GM21619 (cell line): ENCODE results near the gene NEBL.

Experiments used
- ATAC-seq: cut with Tn5 transposase; IDR thresholded peaks from one replicate; pipeline ENCODE4 v1.9.1; 2021; ENCODE audit not compliant: unreplicated experiment

The NEBL gene

DNA sequence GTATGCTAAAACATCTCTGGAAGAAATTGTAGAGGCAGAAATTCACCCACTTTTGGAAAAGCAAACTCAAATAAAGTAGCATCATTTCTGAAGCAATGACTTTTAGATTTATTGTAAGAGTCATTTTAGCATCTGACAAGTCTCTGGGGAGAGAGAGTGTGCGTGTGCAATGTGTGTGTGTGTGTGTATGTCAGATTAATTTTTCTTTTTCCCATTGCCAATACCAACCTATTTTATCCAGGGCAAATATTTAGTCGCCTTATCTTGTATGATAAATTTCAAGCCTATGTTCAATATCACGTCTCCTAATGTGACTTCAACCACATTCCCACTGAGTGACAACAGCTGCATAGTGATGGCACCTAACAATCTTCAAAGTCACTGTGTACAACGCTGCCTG is 101.7 kb downstream of the NEBL start:
- ATAC-seq, result no peak

DNA sequence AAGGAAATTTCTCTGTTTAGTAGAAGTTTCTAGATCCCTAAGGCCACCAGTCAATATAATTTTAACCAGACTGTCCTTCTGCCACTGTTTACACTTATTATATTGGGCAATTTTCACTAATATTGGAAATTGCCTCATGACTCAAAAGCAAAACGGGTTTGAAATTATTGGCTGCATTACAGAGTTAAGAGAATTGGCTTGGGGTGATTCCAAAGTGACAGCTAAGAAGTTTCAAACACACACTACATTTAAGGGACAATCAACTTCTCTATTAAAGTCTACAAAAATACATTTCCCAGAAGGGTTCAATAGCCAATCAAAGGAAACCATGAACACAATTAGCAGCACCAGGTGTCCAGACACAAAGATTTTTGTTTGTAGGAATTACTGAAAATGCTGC is 111.9 kb downstream of the NEBL start:
- no peak for ATAC-seq

DNA sequence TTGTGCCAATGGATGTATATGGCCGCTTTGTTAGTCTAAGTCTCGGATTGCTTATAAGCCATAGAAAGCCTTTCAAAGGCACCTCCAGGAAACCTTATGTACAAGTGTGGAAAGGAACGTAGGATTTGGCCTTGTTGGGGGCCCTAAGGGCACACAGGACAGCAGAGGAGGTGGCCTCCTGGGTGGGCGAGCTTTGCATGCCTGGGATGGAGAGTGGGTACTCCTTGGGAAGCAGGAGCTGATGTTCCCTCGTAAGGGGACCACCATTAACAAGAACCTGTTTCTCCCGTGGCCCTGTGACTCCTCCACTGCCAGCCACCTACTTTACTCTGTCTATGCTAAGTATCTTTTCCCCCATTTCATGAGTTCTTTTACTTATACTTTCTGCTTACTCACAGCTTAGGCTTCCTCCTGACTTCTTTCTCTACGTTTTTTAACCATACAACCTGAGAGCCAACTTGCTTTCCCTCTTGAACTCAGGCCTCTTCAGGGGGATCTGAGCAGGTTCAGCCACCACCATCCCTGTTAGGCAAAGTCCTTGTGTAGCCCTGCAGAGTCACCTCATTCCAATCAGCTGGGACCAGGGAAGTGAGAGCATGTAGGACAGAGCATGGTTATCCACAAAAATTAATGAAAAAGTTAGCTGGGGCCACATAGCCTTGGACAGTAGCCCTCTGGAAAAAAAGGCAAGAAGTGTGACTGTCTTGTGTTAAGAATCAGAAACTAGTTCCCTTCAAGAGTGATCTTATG is 118.9 kb downstream of the NEBL start:
- ATAC-seq, result no peak

DNA sequence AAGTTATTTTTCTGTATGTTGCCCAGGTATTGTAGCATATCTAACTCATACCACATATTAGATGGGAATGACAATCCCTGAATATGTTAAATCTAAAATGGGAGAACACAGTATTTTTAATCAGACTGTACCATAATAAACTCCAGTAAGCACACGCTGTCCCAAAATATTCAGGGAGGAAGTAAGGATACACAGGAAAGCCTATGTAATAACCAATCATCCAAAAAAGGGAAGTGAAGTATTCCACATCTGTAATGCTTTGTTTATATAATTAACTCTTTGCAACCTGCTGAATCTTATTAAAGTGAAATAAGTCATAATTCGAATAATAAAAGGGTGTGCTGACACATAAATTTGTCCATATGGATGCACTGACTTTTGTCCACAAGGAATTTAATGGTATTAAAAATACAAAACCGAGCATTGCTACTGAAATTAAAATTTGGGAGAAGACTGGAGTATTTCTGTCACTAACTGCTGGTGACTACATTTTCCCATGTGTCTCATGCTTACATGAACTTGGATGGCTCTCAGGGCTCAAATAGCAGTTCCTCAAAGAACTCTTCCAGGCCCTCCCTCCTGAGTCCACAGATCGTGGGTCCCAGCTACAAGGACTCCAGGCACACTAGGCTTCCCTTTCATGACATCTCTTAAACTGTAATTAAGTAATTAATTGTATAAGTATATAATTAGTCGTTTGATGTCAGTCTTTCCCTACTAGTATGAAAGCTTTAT is 120.6 kb downstream of the NEBL start:
- no peak for ATAC-seq

DNA sequence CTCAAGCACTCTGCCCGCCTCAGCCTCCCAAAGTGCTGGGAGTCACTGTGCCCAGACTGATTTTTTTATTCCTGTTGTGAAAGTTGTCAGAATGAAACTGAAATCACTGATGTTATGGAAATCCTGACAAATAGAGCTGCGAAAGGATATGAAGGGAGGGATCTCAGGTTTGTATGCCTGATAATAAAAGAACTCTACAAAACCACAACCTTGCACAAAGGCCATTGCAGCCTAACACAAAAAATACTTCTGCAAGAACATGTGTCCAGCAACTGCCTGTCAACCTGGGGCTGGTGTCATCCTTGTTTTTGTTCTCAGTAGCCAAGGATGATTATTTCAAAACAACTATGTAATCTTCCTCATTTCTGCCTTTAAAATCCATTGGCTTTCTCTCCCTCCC is 126.1 kb downstream of the NEBL start:
- no peak for ATAC-seq

DNA sequence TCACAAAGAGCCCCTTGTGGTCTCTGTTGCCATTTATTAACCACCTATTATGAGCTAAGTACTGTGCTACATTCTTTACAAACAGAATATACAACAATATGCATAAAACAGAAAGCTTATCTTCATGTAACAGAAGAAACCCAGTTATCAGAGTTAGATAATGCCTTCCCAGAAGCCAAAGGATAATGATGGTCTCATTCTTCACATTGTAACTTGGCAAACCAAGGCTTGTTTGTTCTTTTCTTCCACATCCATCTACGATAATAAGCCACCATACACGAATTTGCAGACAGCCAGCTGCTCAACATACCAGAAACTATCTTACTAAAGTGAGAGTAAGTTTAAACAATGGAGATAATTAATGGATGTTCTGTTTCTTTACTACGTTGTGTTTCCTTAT is 127.6 kb downstream of the NEBL start:
- ATAC-seq, result no peak

DNA sequence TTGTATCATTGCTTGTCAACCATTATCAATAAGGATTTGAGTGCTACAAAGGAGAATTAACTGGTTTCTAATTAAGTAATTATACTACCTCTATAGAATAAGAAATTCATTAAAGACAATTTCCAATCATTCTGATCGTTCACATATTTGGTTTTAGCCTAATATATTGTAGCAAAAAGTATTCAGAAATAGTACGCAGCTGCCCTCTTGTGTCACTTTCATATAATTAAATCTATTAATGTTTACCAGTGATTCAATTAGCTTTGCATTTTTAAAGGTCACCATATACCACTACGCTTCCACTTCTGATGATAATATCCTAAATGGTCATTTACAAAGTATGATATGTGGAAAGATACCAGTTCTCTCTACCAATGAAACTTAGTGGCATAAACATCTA is 128.3 kb downstream of the NEBL start:
- ATAC-seq, result no peak

DNA sequence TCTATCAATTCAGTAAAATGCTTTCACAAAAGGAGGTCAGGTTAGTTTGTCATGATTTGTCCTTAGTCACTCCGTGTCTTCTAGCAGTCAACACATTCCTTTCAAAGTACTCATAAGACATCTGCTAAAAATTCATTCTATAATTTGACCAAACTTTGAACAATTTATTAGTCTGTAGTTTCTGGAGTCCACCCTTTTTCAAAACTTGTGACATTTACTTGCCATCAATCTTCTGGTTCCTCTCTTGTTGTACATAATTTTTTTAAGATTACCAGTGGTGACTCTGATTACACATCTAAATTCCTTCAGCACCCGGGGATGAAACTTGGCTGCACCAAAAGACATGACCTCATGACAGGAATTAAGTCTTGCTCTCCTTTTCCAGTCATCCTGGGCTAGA is 130.1 kb downstream of the NEBL start:
- ATAC-seq, result no peak

DNA sequence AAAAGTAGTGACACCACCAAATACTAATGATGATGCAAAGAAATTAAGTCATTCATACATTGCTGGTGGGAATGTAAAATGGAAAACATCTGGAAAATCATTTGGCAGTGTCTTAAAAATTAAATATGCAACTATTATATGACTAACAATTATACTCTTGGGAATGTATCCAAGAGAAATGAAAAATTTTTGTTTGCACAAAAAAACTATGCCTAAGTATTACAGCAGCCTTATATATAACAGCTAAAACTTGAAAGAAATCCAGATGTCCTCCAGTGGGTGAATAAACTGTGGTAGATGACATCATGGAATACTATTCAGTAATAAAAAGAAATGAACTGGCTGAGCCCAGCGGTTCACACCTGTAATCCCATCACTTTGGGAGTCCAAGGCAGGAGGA is 132.0 kb downstream of the NEBL start:
- ATAC-seq, result no peak

DNA sequence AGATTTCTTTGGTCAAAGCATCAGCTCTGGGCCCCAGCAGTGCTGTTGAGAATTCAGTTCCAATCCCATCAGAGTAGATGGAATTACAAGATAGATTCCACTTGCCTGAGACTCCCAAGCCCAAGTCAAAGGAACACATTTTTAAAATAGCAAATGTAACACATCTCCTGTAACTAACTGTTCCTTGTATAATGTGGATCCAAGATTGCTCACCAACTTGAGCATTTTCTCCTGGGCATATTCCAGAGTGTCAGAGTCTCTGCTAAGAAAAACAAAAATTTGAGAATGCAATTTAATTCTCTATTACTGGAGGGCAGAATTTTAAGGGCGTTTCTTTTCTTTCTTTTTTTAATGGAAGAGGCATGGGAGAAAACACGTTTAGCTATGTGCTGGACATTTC is 136.7 kb downstream of the NEBL start:
- ATAC-seq, result no peak

DNA sequence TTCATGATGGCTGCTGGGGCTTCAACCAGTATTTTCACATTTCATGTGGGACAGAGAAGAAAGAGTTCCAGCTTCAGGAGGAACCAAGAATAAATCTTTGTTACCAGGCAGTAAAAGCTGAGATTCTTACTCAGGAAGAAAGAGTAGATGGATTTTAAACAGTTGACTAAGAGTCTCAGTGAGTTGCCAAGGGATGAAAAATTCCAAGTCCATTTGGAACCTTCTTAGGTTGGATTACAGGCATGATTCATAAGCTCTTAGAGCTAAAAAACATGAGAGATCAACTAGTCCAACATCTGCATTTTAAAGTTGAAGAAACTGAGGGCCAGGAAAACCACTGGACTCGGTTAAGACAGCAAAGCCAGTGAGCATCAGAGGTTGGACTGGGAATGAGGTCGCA is 148.6 kb downstream of the NEBL start:
- no peak for ATAC-seq

DNA sequence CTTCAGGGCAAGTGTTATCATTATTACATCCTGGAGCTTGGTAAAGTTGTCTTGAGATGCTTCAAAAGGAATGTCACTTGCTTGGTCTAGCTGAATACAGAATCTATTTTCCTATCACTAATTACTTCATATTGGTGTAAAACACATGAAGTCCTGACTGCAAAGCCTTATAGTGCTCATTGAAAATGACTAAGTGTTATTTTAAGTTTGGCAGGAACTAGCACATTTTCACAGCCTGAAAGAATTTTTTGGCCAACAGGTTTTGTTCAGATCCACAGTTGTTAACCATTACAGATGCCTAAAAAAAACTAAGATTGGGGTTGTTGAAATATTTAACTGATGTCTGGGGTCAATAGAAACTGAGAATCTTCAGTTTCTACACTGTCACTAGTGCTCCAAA is 149.3 kb downstream of the NEBL start:
- no peak for ATAC-seq

DNA sequence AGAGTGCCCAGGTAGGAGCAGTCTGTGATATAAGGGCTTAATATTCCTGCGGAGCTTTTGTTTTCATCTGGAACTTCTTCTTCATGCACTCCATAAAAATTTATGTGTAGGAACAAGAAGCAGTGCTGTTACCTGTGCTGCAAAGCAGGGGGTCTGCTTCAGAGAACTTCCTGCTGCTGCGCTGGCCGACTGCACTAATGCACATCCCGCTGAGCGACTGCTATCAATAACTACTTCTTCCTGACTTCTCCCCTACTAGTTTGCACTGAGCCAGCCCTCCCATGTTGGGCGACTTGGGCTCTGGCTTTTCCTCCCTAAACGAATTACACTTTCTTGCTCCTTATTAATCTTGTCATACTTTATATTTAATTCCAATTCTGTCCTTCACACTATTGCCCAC is 150.3 kb downstream of the NEBL start:
- ATAC-seq, result no peak

DNA sequence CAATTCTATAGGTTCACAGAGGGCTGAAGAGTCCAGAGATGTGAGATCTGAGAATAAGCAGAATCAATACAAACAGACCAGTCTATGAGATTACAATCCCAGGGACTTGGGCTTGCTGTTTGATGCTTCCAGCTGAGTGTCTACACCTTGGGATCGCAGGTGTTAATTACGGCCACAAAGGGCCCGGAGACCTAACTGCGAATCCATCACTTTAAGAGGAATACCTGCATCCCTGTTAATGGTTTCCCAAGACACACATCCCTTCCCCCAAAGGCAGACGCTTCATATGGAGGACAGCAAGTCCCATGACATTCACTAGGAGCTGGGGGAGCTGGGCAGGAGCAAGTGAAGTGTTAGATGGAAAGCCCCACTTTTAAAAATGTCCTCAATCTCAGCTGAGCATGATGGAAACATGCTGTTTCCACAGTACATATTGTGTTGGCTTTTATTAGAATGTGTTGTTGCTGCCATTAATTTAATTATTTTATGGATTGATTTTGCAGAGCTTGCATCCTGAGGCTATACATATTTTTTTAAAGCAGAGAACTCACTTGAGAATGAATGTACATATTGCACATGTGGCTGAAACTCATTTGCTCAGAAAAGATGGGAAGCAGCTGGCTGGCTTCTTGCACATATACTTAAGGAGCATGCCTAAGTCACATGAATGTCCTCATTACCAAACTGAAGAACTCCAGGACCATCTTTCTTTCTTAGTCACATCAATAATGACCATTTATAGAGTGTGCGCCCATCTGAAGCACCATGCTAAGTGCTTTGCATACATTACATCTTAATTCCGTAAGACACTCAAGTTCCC is 151.3 kb downstream of the NEBL start:
- no peak for ATAC-seq

DNA sequence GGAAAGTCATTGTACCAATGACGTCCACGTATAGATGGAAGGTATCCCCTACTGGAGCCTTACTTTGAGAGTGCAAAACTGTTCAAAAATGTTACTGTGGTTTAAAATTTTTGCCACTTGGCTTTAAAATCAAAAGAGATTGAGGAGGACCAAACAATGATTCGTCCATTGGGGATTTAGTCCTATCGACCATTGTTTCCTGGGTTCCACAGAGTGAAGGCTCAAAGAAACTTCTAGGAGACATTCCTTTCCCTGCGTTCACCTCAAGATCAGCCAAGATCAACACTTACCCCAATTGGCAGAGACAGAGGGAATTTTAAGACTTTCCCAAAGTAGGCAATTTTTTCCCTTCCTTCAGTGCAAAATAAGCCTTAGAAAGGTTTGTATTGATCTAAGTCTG is 152.3 kb downstream of the NEBL start:
- ATAC-seq, result no peak

DNA sequence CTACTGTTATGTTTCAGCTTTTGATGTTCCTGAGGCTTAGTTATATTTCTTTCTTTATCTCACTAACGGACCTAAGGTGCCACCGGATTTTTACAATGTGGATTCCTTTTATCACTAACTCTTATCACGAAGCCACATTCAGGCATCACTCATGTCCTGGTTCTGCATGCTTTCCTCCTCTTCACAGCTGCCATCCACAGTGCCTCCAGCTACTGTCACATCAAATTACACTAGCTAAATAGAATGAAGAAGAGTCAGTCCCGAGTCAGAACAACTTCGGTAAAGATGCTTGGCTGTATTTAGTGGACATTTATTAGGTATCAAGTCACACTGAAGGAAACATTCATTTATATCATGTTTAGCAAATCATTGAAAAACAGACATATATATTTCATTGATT is 153.2 kb downstream of the NEBL start:
- ATAC-seq, result no peak

DNA sequence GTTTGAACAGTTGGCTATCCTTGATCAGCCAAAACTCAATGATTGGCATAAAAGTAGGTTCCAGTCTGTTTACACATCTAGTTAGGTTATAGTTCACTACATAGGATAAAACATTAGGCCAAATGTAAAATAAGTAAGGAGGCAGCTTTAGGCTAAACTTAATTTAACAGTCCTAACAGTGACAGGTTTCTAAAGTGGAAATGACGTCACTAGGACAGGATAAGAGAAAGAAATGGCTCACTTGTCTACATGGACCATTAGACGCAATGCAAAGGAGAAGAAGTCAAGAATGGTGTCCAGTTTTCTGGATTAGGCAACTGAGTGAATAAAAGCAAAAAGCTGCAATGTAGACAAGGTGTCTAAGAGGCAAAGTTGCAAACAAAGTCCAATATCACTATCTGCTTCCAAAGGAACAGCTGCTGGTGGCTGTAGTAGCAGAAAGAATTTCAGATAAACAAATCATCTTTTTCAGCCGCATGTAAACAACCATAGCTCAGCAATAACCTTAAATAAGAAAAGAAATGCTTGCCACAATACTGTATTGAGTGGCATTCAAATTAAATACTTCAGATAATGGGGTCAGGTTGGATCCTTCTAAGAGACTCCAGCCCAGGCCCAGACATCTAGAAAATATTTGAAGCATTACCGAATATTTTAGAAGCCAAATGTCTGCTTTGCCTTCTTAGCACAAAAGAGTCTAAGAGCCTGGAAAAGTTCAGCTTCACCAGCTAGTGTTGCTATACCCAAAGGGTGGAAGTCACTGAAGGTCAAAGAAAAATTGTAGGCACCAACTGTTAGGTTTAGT is 154.2 kb downstream of the NEBL start:
- no peak for ATAC-seq

DNA sequence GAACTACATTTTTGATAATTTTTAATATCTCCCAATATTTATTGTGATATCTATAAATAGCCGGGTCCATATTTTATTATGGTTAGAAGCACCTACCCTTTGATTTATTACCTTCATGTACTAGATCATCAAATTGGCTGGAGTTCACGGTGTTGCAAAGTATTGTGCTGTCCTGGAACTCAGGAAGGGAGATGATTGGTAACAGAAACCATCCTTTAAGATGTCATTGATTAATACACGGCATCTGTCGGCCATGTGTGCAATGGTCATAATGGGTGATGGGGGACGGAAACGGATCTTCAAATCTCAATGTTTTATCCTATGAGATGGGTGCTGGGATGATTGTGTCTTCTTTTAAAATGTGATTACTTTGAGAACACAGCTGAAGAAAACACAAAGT is 157.0 kb downstream of the NEBL start:
- no peak for ATAC-seq

DNA sequence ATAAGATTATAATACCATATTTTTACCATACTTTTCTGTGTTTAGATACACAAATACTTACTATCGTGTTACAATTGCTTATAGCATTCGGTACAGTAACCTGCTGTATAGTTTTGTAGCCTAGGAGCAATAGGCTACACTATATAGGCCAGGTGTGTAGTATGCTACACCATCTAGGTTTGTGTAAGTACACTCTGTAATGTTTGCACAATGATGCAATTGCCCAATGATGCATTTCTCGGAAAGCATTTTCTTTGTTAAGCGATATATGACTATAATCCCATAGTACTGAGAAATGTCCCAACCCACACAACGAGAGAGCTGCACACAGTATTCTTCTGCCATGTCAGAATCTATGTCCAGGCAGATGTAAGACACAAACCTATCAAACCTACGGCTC is 160.0 kb downstream of the NEBL start:
- no peak for ATAC-seq
